GM19324 (cell line): Measurements from ENCODE around the gene KPNA1.

Experiments used
- ATAC-seq: cut with Tn5 transposase; IDR thresholded peaks from one replicate; pipeline ENCODE4 v1.9.1; 2021; ENCODE audit warnings: mild to moderate bottlenecking, moderate library complexity; ENCODE audit not compliant: unreplicated experiment, low FRiP score

Gene KPNA1

DNA sequence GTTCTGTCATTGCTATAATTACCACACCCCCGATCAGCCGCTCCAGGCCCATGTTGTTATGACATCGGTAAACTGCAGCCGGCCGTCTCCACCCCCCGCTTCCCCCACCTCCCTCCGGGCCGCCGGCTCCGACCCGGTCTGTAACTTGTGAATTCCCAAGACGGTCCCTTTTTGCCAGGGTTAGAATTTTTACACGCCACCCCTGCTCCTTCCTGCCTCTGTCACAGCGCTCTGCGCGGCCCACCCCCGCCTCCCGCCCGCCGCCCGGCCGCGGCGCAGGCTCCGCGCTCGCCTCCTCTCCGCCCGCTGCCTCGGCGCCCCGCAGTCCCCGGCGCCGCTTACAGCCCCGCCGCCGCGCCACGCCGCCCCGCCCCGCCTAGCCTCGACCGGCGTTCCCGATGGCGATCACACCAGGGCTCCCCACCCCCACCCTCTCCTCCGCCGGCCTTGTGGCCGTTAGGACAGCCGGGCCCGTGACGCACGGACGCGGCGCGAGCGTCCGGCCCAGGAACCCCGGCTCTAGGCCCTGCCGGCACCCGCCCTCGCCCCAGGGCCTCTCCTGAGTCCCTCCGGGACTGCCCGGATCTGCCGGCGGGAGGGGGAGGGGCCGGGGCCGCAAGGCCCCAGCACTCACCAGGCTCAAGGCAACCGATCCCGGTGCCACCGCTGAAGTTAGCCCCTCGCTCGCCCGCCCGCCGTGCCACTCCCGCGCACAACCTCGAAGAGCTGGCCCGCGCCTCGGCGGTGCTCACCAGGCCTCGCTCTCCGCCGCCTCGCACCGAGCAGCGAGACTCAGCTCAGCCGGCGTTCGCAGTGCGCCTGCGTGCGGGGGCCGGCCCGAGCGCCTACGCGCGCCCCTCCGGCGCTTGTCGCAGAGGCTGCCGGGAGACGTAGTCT is at the start of gene KPNA1:
KPNA1 (minus strand) TSS at position 817 of the 897 bp plus-strand sequence. CDS start 18,374 bp downstream, outside the sequence.
- ATAC-seq, result peak; percentile 92

DNA sequence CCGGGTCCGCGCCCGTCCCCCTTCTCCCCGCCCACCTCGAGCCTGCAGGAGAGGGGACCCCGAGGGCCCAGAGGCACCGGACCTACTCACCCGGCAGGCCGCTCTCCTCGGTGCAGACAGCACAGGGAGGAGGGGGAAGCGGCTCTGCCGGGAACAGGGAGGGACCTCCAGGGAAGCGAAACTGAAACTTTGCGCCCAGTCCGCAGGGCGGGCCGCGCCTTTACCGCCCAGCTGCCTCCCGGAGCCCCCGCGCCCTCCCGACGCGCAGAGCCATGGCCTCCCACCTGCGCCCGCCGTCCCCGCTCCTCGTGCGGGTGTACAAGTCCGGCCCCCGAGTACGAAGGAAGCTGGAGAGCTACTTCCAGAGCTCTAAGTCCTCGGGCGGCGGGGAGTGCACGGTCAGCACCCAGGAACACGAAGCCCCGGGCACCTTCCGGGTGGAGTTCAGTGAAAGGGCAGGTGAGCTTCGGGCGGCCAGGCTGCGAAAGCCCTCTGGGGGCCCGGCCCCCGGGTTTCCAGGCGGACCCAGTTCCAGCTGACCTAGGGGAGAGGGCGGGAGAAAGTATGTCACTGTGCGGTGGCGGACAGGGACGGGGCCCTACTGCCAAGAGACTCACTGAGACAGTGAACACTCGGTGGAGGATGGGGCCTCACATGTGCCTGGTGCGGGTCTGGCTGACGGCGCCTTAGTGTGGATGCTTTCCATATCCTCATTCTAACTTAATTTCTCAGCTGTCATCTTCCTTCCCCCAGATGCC is 49.6 kb upstream of the KPNA1 start, which contains the start of the genes DTX3L and PARP9:
DTX3L (plus strand) TSS at position 184 of the 758 bp plus-strand sequence; CDS start at position 273, 89 bp downstream.
PARP9 (minus strand) TSS at position 146 of the 758 bp plus-strand sequence. CDS start 4,680 bp downstream, outside the sequence.
- peak; percentile 69 for ATAC-seq

DNA sequence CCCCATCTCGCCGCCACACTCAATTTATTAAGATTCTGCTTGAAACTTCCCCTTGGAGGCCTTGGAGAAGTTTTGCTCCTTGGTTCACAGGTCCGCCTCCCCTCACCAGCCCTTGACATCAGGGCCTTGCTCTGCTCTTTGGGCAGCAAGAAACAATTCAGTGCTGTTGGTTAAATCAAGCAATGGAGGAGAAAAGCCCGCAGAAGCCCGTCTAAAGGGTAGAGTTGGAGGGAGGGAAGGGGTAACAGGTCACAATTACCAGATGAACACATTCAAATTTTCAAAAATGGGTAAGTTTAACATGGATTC is 48.9 kb upstream of the KPNA1 start:
- no peak for ATAC-seq

DNA sequence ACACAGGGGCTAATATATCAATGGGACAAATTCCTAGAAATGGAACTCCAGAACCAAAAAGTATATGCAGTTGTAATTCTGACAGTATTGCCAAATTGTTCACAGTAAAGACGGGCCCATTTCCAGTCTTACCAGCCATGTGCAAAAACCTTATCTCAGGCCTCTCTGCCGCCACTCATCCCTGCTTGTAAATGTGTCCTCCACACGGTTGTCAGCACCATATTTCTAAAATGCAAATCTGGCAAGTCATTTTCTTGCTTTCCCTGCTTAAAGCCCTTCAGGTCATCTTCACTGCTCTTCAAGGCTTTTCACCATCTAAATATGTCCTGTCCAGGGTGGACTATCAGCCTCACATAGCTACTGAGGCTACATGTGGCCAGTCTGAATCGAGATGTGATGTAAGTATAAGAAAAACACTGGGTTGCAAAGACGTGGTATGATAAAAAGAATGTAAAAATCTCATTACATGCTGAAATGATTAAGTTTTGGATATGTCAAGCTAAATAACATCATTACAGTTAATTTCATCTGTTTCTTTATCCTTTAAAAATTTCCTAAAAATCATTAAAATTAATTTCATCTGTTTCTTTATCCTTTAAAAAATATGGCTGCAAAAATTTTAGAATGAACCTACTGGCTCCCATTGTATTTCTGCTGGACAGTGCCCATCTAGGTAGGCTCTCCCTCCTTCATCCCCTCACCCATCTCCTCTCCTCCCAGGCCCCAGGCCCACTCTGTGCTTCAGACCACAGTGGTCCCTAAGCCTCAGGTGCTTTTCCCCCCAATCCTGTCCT is 48.4 kb upstream of the KPNA1 start:
- no peak for ATAC-seq

DNA sequence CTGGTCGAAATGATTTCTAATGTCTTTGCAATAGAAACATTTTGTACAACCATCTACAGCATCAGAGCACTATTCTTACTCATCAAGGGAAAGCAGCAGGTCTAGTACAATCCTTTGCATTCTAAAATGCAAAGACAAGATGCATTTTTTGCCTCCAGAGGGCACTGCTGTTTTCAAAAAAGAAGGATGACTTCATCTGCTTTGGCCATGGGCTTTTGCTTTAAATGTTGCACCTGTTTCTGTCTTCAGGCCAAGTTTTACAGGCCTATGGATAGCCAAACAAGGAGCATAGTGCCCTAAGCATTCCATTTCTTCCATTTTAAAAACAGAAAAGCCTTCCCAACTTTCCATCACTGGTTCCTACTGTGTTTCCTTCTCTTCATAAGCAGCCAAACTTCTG is 45.9 kb upstream of the KPNA1 start:
- no peak for ATAC-seq

DNA sequence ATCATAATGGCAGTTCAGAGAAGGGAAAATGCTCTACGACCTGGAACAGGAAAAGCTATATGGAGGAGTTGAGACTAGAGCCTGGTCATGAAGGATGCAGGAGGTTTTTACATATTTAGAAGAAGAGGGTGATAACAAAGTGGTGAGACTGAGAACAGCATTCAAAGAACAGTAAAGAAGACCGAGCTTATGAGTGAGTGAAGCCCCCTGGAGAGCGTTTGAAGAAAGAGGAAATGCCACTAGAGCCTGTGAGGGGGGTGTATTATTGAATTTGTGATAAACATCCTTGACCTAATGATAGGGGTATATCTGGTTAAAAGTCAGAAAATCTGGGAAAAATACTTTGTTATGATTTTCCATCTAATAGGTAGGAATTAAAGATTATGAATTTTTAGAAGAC is 45.2 kb upstream of the KPNA1 start:
- no peak for ATAC-seq

DNA sequence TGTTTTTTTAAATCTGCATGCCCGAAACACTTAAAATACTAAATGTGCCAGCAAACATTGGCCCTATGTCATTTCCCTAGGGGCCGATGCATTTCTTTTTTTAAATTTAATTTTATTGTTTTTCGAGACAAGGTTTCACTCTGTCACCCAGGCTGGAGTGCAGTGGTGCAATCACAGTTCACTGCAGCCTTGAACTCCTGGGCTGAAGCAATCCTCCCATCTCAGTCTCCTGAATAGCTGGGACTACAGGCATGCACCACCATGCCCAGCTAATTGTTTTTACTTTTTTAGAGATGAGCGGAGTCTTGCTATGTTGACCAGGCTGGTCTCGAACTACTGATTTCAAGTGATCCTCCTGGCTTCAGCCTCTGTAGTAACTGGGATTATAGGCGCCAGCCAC is 43.9 kb upstream of the KPNA1 start:
- ATAC-seq, result no peak

DNA sequence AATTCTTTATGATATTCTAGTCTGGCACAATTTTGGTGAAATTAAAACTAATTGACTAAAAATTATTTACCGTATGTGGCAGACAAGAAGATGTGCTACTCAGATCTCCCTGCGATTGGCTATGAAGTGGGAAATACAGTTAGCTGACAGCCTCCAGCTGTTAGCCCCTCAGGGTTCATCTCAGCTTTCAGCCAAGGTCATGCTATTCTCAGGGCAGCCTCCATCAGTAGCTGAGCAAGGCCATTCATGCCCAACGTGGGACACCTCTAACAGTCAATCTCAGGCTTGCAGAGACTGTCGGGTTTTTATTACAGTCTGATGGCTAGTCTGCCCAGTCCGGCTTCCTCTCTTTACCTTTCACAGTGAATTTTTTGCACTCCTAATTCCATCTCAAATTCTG is 42.6 kb upstream of the KPNA1 start:
- no peak for ATAC-seq

DNA sequence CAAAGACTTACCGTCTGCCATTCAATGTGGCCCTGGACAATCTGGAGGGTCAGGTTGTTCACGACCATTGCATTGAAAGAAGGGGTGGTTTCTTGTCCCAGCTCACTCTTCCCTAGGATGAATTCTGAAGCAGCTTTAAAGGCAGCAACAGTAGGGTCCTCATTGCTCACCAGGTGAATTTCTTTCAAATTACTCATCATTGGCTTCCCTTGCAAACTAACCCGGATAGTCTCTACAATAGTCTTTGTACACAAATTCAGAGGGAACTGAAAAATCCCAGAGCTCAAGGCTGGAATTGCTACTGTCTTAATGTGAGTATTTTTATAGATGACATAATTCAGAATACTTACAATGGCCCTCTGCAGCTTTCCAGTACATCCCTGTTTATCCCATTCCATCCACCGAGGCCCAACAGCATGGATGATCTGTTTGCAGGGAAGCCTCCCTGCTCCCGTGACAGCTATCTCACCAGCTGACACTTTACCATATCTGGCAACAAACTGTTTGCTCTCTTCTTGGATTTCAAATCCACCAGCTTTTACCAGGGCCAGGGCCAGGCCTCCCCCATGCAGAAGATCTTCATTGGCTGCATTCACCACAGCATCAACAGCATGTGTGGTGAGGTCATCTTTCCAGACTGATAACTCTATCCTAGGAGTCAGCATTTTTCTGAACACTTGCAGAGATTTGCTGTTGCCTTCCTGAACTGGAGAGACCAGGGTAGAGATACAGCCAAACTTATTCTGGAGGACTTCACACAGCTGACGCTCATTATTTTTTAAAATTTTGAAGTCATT is 40.7 kb upstream of the KPNA1 start:
- no peak for ATAC-seq

DNA sequence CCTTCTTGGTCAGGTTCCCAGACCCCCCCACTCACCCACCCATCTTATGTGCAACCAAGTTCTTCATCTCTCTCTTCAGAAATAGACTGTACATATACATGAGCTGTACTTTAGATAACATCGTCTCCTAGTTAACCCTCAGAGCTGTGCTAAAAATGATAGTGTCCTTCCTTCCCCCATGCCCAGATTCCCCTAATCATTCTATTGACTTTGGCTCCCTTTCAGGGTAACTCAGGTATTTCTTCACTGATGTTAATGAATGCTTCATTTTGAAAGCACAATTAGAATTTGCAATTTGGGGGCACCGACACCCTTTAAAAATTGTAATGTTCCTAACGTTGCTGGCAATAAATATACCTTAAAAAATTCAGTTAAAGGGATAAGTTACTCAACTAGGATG is 38.4 kb upstream of the KPNA1 start:
- no peak for ATAC-seq

DNA sequence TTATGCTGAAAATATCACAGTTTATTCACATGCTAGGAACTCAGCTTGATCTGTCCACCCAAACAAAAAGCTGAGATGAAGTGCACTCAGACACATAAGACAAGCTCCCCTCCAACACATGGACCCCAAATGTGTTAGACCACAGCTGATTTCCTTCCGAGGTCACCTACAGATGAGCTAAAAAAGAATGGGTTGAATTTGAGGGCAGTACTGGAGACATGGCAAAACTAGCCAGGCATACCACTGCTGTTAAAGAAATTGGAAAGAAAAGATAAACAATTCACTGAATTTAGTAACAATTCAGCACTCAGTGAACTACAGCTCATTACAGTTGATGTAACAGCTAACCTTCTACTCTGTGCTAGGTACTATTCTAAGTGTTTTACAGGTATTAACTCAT is 33.9 kb upstream of the KPNA1 start:
- ATAC-seq, result no peak

DNA sequence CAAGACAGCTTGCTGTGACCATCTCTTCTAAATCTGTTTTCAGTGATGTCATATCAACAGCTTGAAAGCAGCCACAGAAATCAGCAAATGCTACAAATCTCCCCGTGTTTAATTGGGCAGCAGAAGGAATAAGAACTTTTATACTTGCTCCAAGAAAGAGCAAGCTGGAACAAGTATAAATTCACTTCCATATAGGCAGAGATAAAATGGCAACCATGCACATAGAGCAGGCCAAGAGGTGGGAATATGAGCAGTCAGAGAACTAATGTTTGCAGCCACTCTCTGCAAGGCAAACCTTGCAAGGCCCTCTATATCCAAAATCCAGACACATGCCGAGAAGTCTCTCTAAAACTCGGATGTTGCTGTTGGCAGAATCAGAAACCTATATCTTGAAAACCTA is 33.3 kb upstream of the KPNA1 start:
- ATAC-seq, result no peak

DNA sequence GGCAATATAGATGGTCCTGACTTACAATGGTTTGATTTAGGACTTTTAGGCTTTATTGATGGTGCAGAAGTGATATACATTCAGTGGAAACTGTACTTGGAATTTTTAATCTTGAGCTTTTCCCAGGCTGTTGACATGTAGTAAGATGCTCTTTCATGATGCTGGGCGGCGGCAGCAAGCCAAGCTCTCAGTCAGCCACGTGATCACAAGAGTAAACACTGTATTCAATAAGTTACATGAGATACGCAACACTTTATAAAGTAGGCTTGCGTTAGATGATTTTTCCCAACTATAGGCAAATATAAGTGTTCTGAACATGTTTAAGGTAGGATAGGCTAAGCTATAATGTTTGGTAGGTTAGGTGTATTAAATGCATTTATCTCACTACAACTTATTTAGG is 31.4 kb upstream of the KPNA1 start:
- no peak for ATAC-seq

DNA sequence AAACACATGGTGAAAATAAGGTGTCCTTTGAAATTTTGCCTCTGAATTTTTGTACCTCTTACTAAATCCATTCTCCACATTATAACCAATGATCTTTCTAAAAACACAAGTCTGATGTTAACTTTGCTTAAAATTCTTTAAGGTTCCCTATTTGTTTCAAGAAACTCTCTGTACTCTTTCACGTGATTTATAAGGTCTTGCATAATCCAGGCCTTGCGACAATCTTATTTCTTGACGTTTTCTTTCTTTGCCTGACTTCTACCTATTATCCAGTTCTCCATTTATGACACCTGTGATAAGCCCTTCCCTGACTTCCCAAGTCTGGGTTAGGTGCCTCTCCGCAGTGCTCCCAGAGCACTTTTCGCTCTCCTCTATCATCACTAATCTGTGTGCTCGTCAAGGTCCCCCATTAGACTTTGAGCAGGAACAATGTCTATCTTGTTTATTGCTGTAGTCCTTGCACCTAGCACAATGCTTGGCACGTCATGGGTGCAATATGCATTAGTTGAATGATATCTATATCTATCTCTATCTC is 24.3 kb upstream of the KPNA1 start:
- no peak for ATAC-seq

DNA sequence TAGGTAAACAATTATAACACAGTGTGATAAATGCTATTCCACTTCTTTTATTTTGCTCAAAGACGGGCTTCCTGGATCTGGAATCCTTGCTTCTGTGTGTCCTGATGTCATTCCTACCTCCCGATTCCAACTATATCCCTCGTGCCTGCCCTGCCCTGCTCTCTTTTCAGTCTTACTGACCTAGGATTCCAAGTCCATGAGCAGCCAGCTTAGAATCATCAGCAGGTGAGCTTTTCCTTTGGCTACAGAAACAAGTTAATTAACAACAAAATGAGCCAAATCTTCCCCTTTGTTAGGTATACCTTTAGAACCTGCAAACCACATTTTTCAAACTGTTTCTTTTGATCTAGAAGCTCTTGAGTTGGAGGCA is 21.9 kb upstream of the KPNA1 start:
- no peak for ATAC-seq

DNA sequence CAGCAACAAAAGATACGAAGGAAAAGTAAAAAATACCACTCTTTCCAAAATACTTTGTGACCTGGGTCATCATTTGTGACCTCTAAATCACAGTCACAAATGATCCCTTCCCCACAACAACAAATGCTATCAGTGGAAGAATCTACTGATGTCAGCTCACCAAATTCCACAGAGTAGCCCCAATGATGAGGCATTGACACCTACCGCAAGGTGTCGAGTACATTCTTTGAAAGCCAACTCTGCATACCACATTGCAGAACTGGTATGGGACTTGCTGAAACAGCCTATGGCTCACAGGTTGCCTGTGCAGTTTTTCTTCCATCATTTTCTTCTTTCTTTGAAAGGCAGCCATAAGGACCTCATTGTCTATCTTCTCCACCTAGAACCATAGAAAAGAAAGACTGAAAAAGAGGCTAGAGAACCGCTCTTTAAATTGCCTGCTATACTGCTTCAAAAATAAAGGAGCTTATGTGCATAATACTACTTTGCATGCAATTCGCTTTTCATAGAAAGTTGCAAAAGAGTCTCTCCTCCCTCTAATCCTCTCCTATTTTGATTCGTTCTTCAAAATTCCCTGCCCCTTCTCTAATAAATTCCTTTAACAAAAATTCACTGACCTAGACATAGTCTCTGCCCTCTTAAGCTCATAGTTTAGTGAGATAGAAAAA is 21.4 kb upstream of the KPNA1 start:
- ATAC-seq, result no peak

DNA sequence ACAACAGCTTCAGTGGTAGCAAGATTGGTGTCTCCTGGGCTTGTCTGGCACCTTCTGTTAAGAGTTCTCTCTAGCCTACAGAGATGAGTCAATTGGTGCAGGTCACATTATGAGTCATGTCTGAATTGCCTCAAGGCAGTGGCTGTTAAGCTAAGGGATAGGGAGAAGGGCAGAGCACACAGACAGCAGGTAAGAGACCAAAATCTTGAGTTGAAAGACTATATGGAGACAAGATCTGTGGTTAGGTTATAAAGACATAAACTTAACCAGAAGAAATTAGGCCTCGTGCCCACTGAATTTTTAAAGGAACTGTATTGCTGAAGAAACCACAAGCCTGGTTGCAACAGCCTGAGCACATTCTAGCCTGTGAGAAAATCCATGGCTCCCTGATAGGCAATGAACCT is 19.2 kb upstream of the KPNA1 start:
- ATAC-seq, result no peak

DNA sequence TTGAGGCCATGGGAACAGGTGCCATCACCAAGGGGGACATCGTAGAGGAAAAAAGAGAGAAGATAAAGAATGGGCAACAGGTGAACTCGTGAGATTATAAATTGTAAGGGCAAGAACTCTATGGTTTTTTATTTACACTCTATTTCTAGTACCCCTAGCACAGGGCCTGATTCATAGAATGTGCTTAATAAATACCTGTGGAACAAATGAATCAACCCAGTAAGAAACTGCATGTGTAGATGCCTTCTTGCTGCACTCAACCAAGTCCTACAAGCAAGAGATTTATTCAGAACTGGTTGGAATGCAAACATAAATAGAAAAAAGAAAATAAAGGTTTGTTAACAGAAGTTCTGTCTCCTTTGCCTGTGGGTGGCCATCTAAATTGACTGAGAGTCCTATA is 18.7 kb upstream of the KPNA1 start:
- ATAC-seq, result no peak

DNA sequence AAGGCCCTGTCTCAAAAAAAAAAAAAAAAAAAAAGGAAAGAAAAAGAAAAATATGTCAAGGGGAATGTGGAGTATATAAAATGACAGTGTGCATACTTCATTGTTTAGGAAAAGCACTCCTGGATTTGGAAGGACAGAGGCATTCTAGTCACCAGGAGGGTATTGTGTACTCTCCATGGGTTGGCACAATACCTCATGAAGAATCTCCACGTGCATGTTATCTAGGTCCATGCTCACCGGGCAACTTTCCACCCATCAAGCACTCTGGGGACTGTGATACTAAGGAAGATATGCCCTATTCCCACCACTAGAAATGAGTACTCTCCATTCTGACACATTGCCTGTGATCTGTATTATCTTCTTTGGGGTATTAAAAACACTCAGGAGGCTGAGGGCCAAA is 15.4 kb upstream of the KPNA1 start:
- no peak for ATAC-seq
